ENCODE results near the gene HRH2.
"Not testable (repeated sequence)": the region's sequence is repeated elsewhere in the genome, so short reads cannot be mapped to it uniquely, and the experiment has no call there.

Gene HRH2

DNA sequence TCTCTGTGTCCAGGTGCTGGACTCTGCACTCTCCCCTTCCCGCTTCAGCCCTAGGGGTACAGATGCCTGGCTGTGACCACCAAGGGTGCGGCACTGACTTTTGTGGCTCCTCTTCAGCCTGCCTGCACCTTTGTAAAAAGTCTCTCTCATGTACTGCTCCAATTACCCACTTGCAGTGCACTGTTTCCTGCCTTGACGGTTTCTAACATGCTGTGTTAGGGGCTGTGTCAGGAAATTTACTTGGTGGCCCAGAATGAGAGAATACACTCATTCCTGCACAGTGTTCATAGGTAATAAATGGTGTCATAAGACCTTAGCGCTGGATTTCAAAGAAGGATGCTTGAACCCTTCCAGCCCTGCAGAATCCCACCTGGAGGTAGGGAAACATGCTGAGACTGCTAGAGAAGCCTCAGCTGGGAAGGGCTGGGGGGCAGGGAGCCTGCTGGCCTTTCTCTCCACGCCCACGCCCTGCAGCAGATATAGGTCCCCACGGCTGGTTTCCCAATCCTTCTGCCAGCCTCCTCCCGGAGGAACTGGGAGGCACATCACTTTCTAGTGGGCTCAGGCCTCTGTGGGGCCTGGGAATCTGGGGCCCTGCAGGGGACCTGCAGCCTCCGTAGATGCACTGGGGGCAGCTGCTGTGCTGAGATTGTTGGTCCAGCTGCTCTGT is 17.6 kb upstream of the HRH2 start:
- no peaks in the 10 kb centered on the region for H3K9me3 ChIP-seq (ENCODE audit: control insufficient read depth in 1 of 2, low read length in 2 of 2)
- H3K36me3 ChIP-seq (ENCODE audit: control insufficient read depth in 1 of 2, insufficient read depth in 2 of 2, low read length in 2 of 2), result no peaks in the 10 kb centered on the region
- no peaks in the 10 kb centered on the region for H3K4me1 ChIP-seq (ENCODE audit: control insufficient read depth in 1 of 2, insufficient read depth in 2 of 2, low read length in 2 of 2)
- peaks cover 0 to 5% of the 10 kb centered on the region in 2 donors for H3K27me3 ChIP-seq (ENCODE audit: control insufficient read depth in 1 of 2, insufficient read depth in 2 of 2, low read length in 2 of 2)
- no peak overlapping the region for H3K4me3 ChIP-seq (ENCODE audit: low read depth in 1 of 2, low read length in 2 of 2)
- H3K27ac ChIP-seq (ENCODE audit: low read depth, low read length), result no peak overlapping the region
- H3K9ac ChIP-seq (ENCODE audit: low read depth in 1 of 2, low read length in 2 of 2), result no peak overlapping the region

DNA sequence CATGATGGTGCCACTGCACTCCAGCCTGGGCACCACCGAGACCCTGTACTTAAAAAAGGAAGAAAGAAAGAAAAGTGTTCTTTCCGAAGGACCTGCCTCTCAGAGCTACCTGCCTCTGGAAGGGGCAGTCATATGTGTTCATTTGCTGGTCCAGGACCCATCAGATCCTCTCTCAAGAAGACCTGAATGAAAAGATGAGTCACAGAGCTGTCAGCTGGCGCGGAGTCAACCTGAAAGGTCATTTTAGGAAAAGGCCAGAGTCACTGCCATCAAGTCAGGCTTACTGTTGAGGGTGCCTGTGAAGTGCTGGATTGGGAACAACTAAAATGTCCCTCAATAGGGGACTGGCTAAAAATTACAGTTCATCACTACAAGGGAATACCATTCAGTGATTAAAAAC is 14.9 kb upstream of the HRH2 start:
- Histone ChIP-seq H3K4me1 (ENCODE audit: control insufficient read depth in 1 of 2, insufficient read depth in 2 of 2, low read length in 2 of 2) (peaks cover 0 to 4% of the 10 kb centered on the region in 2 donors), H3K9me3 (ENCODE audit: control insufficient read depth in 1 of 2, low read length in 2 of 2) (no peaks in the 10 kb centered on the region), H3K27ac (ENCODE audit: low read depth, low read length) (no peak overlapping the region), H3K4me3 (ENCODE audit: low read depth in 1 of 2, low read length in 2 of 2) (no peak overlapping the region), H3K9ac (ENCODE audit: low read depth in 1 of 2, low read length in 2 of 2) (no peak overlapping the region), H3K36me3 (ENCODE audit: control insufficient read depth in 1 of 2, insufficient read depth in 2 of 2, low read length in 2 of 2) (no peaks in the 10 kb centered on the region), H3K27me3 (ENCODE audit: control insufficient read depth in 1 of 2, insufficient read depth in 2 of 2, low read length in 2 of 2) (peaks cover 0 to 3% of the 10 kb centered on the region in 2 donors)

DNA sequence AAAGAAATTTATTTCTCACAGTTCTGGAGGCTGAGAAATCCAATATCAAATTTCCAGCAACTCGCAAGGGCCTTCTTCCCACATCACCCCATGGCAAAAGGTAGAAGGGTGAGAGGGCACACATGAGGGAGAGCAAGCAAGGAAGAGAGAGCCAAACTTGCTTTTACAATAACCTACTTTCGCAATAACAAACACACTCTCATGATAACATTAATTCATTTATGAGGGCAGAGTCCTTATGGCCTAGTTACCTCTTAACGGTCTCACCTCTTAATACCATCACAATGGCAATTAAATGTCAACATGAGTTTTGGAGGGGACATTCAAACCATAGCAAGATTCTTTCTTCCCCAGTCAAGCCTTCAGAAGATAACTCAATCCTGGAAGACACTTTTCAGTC is 11.6 kb upstream of the HRH2 start:
- peaks cover 8 to 14% of the 10 kb centered on the region in 2 donors for H3K9me3 ChIP-seq (ENCODE audit: control insufficient read depth in 1 of 2, low read length in 2 of 2)
- H3K36me3 ChIP-seq (ENCODE audit: control insufficient read depth in 1 of 2, insufficient read depth in 2 of 2, low read length in 2 of 2), result no peaks in the 10 kb centered on the region
- no peak overlapping the region for H3K9ac ChIP-seq (ENCODE audit: low read depth in 1 of 2, low read length in 2 of 2)
- no peak overlapping the region for H3K4me3 ChIP-seq (ENCODE audit: low read depth in 1 of 2, low read length in 2 of 2)
- peaks cover 0 to 4% of the 10 kb centered on the region in 2 donors for H3K4me1 ChIP-seq (ENCODE audit: control insufficient read depth in 1 of 2, insufficient read depth in 2 of 2, low read length in 2 of 2)
- no peak overlapping the region for H3K27ac ChIP-seq (ENCODE audit: low read depth, low read length)
- no peaks in the 10 kb centered on the region for H3K27me3 ChIP-seq (ENCODE audit: control insufficient read depth in 1 of 2, insufficient read depth in 2 of 2, low read length in 2 of 2)

DNA sequence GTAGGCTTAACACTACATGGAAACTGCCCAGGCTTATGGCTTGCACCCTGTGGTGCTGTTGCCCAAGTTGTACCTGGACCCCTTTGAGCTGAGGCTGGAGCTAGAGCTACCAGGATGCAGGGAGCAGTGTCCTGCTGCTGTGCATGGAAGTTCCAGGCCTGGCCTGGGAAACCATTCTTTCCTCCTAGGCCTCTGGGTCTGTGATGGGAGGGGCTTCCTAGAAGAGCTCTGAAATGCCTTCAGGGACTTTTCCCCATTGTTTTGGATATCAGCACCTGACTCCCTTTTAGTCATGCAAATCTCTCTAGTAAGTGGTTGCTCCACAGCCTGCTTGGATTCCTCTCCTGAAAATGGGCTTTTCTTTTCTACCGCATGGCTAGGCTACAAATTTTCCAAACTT is 7.9 kb upstream of the HRH2 start:
- no peak overlapping the region for H3K4me3 ChIP-seq (ENCODE audit: low read depth in 1 of 2, low read length in 2 of 2)
- H3K27ac ChIP-seq (ENCODE audit: low read depth, low read length), result no peak overlapping the region

DNA sequence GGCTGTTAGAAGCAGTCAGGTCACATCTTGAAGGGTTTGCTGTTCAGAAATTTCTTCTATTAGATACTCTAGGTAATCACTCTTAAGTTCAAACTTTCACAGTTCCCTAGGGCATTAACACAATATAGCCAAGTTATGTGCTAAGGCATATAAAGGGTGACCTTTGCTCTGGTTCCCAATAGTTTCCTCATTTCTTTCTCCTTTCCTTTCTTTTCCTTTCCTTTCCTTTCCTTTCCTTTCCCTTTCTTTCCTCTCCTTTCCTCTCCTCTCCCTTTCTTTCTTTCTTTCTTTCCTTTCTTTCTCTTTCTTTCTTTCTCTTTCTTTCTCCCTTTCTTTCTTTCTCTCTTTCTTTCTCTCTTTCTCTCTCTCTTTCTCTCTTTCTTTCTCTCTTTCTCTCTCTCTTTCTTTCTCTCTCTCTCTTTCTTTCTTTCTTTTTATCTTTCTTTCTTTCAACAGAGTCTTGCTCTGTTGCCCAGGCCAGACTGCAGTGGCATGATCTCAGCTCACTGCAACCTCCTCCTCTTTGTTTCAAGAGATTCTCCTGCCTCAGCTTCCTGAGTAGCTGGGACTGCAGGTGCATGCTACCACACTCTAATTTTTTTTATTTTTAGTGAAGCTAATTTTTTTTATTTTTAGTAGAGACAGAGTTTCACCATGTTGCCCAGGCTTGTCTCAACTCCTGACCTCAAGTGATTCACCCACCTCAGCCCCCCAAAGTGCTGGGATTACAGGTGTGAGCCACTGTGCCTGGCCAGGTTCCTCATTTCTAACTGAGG is 7.3 kb upstream of the HRH2 start:
- H3K4me1 ChIP-seq (ENCODE audit: control insufficient read depth in 1 of 2, insufficient read depth in 2 of 2, low read length in 2 of 2); H3K27ac ChIP-seq (ENCODE audit: low read depth, low read length); H3K4me3 ChIP-seq (ENCODE audit: low read depth in 1 of 2, low read length in 2 of 2); H3K9ac ChIP-seq (ENCODE audit: low read depth in 1 of 2, low read length in 2 of 2); H3K27me3 ChIP-seq (ENCODE audit: control insufficient read depth in 1 of 2, insufficient read depth in 2 of 2, low read length in 2 of 2); H3K36me3 ChIP-seq (ENCODE audit: control insufficient read depth in 1 of 2, insufficient read depth in 2 of 2, low read length in 2 of 2): not testable (repeated sequence)
- peaks cover 8 to 14% of the 10 kb centered on the region in 2 donors for H3K9me3 ChIP-seq (ENCODE audit: control insufficient read depth in 1 of 2, low read length in 2 of 2)

More for the DNA sequence above, 7.9 kb upstream of the HRH2 start:
- H3K9ac ChIP-seq (ENCODE audit: low read depth in 1 of 2, low read length in 2 of 2), result no peak overlapping the region
- H3K4me1 ChIP-seq (ENCODE audit: control insufficient read depth in 1 of 2, insufficient read depth in 2 of 2, low read length in 2 of 2), result peaks cover 3 to 4% of the 10 kb centered on the region in 2 donors
- H3K36me3 ChIP-seq (ENCODE audit: control insufficient read depth in 1 of 2, insufficient read depth in 2 of 2, low read length in 2 of 2), result no peaks in the 10 kb centered on the region
- H3K9me3 ChIP-seq (ENCODE audit: control insufficient read depth in 1 of 2, low read length in 2 of 2), result peaks cover 8 to 14% of the 10 kb centered on the region in 2 donors
- H3K27me3 ChIP-seq (ENCODE audit: control insufficient read depth in 1 of 2, insufficient read depth in 2 of 2, low read length in 2 of 2), result no peaks in the 10 kb centered on the region

DNA sequence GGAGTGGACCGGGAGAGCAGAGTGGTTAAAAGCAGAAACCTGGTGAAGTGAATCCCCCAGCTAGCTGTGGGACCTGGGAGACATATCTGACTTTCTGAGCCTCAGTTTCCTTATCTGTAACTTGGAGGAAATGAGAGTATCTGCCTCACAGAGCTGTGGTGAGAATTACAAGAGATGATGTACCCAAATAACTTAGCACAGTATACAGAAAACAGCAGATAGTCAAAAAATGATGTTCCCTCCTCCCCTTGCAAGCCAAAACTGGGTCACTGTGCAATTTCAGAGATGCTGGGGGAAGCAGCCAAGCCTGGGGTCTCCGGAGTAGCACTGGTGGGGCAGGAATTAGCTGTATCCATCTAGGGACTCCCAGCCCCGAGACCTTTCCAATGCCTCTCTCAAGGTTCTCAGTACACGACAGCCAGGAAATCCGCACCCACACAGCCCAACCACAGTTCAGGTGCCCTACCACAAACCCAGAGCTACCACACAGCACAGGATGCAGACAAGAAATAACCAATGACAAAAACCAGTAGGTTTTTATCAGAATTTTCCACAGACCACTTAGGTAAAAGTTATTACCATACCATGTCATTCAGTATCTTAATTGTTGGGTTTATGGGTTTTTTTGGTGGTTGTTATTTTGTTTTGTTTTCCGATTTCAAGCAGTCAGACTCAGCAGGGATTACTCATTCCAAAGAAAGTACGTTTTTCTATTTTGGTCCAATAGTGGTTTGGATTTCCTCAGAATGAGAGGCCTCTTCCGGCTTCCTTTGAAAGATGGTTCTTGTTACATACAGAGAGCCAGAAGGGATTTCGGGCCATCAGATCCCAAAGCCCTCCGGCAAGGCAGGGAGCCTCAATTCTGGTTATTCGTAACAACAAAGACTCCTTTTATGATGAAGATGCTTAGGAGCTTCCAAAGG is 4.9 kb upstream of the HRH2 start:
- H3K27ac ChIP-seq (ENCODE audit: low read depth, low read length), result no peak overlapping the region
- H3K4me1 ChIP-seq (ENCODE audit: control insufficient read depth in 1 of 2, insufficient read depth in 2 of 2, low read length in 2 of 2), result peaks cover 0 to 17% of the 10 kb centered on the region in 2 donors
- no peaks in the 10 kb centered on the region for H3K36me3 ChIP-seq (ENCODE audit: control insufficient read depth in 1 of 2, insufficient read depth in 2 of 2, low read length in 2 of 2)
- peaks cover 2 to 3% of the 10 kb centered on the region in 2 donors for H3K27me3 ChIP-seq (ENCODE audit: control insufficient read depth in 1 of 2, insufficient read depth in 2 of 2, low read length in 2 of 2)
- no peak overlapping the region for H3K4me3 ChIP-seq (ENCODE audit: low read depth in 1 of 2, low read length in 2 of 2)
- H3K9ac ChIP-seq (ENCODE audit: low read depth in 1 of 2, low read length in 2 of 2), result no peak overlapping the region
- H3K9me3 ChIP-seq (ENCODE audit: control insufficient read depth in 1 of 2, low read length in 2 of 2), result peaks cover 8 to 14% of the 10 kb centered on the region in 2 donors

DNA sequence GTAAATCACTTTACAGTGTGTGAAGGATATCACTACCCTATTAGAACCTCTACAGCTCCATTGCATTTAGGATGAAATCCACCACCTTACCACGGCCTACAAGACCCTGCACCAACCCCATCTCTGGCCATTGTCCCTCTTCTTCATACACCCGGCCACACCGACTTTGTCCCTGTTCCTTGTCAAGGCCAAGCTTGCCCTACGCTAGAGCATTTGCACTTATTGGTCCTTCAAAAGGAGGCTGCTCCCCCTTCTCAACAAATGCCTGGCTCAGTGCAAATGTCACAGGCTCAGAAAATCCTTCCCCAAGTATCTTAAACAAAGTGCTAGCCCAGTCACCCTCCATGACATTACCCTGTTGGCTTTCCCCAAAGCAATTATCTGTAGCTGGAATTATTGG is 4.1 kb upstream of the HRH2 start:
- Histone ChIP-seq H3K36me3 (ENCODE audit: control insufficient read depth in 1 of 2, insufficient read depth in 2 of 2, low read length in 2 of 2) (no peaks in the 10 kb centered on the region), H3K4me1 (ENCODE audit: control insufficient read depth in 1 of 2, insufficient read depth in 2 of 2, low read length in 2 of 2) (peaks cover 0 to 24% of the 10 kb centered on the region in 2 donors), H3K27ac (ENCODE audit: low read depth, low read length) (no peak overlapping the region), H3K4me3 (ENCODE audit: low read depth in 1 of 2, low read length in 2 of 2) (no peak overlapping the region), H3K9ac (ENCODE audit: low read depth in 1 of 2, low read length in 2 of 2) (no peak overlapping the region), H3K27me3 (ENCODE audit: control insufficient read depth in 1 of 2, insufficient read depth in 2 of 2, low read length in 2 of 2) (peaks cover 8 to 9% of the 10 kb centered on the region in 2 donors), H3K9me3 (ENCODE audit: control insufficient read depth in 1 of 2, low read length in 2 of 2) (peaks cover 8 to 14% of the 10 kb centered on the region in 2 donors)

DNA sequence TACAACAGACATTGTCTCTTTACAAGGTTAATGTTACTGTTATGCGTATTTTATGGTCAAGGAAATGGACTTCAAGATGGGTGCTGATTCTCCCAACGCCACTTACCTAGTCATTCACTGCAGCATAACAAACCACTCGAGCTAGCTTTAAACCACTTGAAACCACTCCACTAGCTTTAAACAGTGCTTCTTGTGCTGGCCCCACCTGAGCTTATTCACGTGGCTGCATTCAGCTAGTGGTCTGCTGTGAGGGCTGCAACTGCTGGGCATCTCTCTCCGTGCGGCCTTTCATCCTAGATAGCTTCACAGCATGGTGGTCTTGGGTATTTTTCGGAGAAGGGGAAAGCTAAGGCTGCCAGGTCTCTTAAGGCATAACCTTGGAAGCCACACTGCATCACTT is 3.5 kb upstream of the HRH2 start:
- peaks cover 11% of the 10 kb centered on the region in 2 donors for H3K27me3 ChIP-seq (ENCODE audit: control insufficient read depth in 1 of 2, insufficient read depth in 2 of 2, low read length in 2 of 2)
- peaks cover 0 to 28% of the 10 kb centered on the region in 2 donors for H3K4me1 ChIP-seq (ENCODE audit: control insufficient read depth in 1 of 2, insufficient read depth in 2 of 2, low read length in 2 of 2)
- H3K9ac ChIP-seq (ENCODE audit: low read depth in 1 of 2, low read length in 2 of 2), result no peak overlapping the region
- H3K4me3 ChIP-seq (ENCODE audit: low read depth in 1 of 2, low read length in 2 of 2), result no peak overlapping the region
- peaks cover 8 to 10% of the 10 kb centered on the region in 2 donors for H3K9me3 ChIP-seq (ENCODE audit: control insufficient read depth in 1 of 2, low read length in 2 of 2)
- H3K27ac ChIP-seq (ENCODE audit: low read depth, low read length), result no peak overlapping the region
- no peaks in the 10 kb centered on the region for H3K36me3 ChIP-seq (ENCODE audit: control insufficient read depth in 1 of 2, insufficient read depth in 2 of 2, low read length in 2 of 2)

DNA sequence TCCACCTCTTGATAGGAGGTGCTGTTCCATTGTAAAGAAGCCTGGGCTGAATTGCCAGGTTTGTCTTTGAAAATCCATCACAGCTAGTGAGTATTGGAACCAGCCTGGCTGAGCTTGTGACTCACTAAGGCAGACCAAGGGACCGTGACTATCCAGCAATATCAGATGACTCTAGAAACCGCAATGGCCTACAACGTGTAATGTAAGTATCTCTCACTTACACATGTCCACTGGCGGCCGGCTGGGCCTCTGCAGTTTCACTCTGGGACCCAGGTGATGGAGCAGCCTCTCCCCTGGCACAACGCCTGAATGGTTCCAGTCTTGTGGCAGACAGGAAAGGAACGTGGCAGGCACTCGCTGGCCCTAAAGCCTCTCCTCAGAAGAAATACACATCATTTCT is 3.1 kb upstream of the HRH2 start:
- H3K27ac ChIP-seq (ENCODE audit: low read depth, low read length), result no peak overlapping the region
- H3K4me1 ChIP-seq (ENCODE audit: control insufficient read depth in 1 of 2, insufficient read depth in 2 of 2, low read length in 2 of 2), result peaks cover 0 to 28% of the 10 kb centered on the region in 2 donors
- peaks cover 11% of the 10 kb centered on the region in 2 donors for H3K27me3 ChIP-seq (ENCODE audit: control insufficient read depth in 1 of 2, insufficient read depth in 2 of 2, low read length in 2 of 2)
- no peak overlapping the region for H3K9ac ChIP-seq (ENCODE audit: low read depth in 1 of 2, low read length in 2 of 2)
- H3K4me3 ChIP-seq (ENCODE audit: low read depth in 1 of 2, low read length in 2 of 2), result no peak overlapping the region
- peaks cover 4 to 6% of the 10 kb centered on the region in 2 donors for H3K9me3 ChIP-seq (ENCODE audit: control insufficient read depth in 1 of 2, low read length in 2 of 2)
- no peaks in the 10 kb centered on the region for H3K36me3 ChIP-seq (ENCODE audit: control insufficient read depth in 1 of 2, insufficient read depth in 2 of 2, low read length in 2 of 2)

Data from duodenal mucosa (tissue), 2 donors.